Bronchial epithelial cell (primary cell): ENCODE results near the gene FADS2. TPM values are rescaled to one million over a fixed set of nuclear protein-coding genes. Genes with fewer than 3 reads are reported as not detected.

Experiments
- DNase-seq: peaks from one replicate; pipeline ENCODE4 v3.0.0-alpha.2; 2010; ENCODE audit warnings: low read depth
- FAIRE-seq: peaks from 2 replicates; lab custom pipeline; 2011; peaks lifted over from hg19 to GRCh38; lab: Jason Lieb, UNC
- H3K27me3 ChIP-seq: 2 replicates; pipeline ENCODE4 v1.5.1; 2011; ENCODE audit warnings: low read length; ENCODE audit not compliant: control insufficient read depth, insufficient read depth
- H3K36me3 ChIP-seq: 2 replicates; pipeline ENCODE4 v1.5.1; 2011; ENCODE audit warnings: low read length; ENCODE audit not compliant: control insufficient read depth, insufficient read depth
- H3K4me3 ChIP-seq: 2 replicates; pipeline ENCODE4 v1.5.1; 2011; ENCODE audit warnings: mild to moderate bottlenecking, low read depth, low read length, control low read depth
- CTCF ChIP-seq: IDR thresholded peaks from 2 replicates; pipeline ENCODE4 v1.5.1; 2011; ENCODE audit warnings: mild to moderate bottlenecking, moderate library complexity, low read length, control low read depth, inconsistent platforms; ENCODE audit not compliant: insufficient read depth, severe bottlenecking
- total RNA-seq: library from RNA; depleted of rRNA; stranded (reverse); fragments of >200 nt; gene quantifications from 2 replicates; pipeline ENCODE4 v1.2.1, GENCODE V29; 2014

The FADS2 gene
- 15.2 and 34.2 TPM in 2 replicates for total RNA-seq

GRCh38 chr11:61827571-61828378 is at the start of gene FADS2:
FADS2 (plus strand) TSS chr11:61828300; CDS start chr11:61828391, 91 bp downstream.
- peak; percentile 3 for TF ChIP-seq CTCF

DNA sequence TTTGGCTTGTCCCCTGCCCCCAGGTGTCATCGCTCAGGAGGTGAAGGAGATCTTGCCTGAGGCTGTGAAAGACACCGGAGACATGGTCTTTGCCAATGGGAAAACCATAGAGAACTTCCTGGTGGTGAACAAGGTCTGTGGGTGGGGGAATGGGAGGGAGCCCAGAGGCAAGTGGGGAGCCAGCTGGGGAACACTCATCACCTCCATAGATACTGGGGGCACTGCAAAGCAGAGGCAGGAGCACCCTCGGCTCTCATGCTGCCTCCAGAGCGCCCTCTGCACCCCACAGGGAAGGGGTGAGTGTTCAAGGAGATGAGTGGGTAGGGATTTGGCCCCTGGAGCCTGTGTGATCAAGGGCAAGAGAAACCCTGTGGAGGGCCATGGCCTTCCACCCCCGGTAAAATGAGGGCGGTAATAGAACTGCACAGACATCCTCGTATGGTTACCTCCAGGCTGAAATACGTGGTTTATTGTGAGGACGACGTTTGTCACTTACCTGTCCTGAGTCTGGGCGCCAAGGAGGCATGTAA is 49.7 kb upstream of the FADS2 start:
- Histone ChIP-seq H3K27me3 (no peaks in the 10 kb centered on the region), H3K4me3 (no peak overlapping the region), H3K36me3 (no peaks in the 10 kb centered on the region)
- DNase-seq: no peak
- no peak for TF ChIP-seq CTCF
- FAIRE-seq: no peak

More at GRCh38 chr11:61827571-61828378, at the start of gene FADS2:
- no peak for FAIRE-seq
- no peaks in the 10 kb centered on the region for H3K27me3 ChIP-seq
- H3K36me3 ChIP-seq: peaks cover 4% of the 10 kb centered on the region
- peak within 1 kb of the TSS; percentile 61 for H3K4me3 ChIP-seq
- peak; percentile 74 for DNase-seq

- Histone ChIP-seq H3K4me3 (no peak overlapping the region), H3K27me3 (no peaks in the 10 kb centered on the region), H3K36me3 (no peaks in the 10 kb centered on the region)
- TF ChIP-seq CTCF: no peak
- no peak for DNase-seq
- no peak for FAIRE-seq
Measured at GRCh38 chr11:61778920-61779650, 49.0 kb upstream of the FADS2 start.

- DNase-seq (no peak), FAIRE-seq (no peak)
- H3K4me3 ChIP-seq: no peak overlapping the region
- H3K27me3 ChIP-seq: no peaks in the 10 kb centered on the region
- H3K36me3 ChIP-seq: no peaks in the 10 kb centered on the region
- no peak for TF ChIP-seq CTCF
Measured at GRCh38 chr11:61779666-61780525, 48.2 kb upstream of the FADS2 start.

- DNase-seq: peak; percentile 23
- no peak for TF ChIP-seq CTCF
- FAIRE-seq: no peak
- Histone ChIP-seq H3K36me3 (peaks cover 2% of the 10 kb centered on the region), H3K27me3 (no peaks in the 10 kb centered on the region), H3K4me3 (no peak overlapping the region)
Measured at GRCh38 chr11:61780581-61781162, 47.4 kb upstream of the FADS2 start.
